Naive thymus-derived CD8-positive, alpha-beta T cell (primary cell): ENCODE results near the gene C4orf50. TPM values are rescaled to one million over a fixed set of nuclear protein-coding genes. Genes with fewer than 3 reads are reported as not detected.

Source experiments
- ATAC-seq, 2 donors: fragments of 150-1000 bp; cut with Tn5 transposase in 1 of 2; sonication (Bioruptor Pico), chemical (Tn5 transposase) in 1 of 2; 1 replicate in 1 of 2; 2 replicates in 1 of 2; pipeline ENCODE4 v1.10.0; 2021; ENCODE audit warnings: mild to moderate bottlenecking in 2 of 2, moderate library complexity in 2 of 2
- POLR2A ChIA-PET: fragments of 350-600 bp; sonication (Branson Sonifier 250); formaldehyde crosslinking; loops from one replicate; lab custom pipeline; 2021; ENCODE audit warnings: antibody characterized with exemption; lab: Charles Lee
- DNase-seq, 10 donors: peaks; one replicate each; pipeline versions ENCODE4 v3.0.0 to v3.0.0-alpha.2; 2020 to 2022
- H3K27ac Mint-ChIP-seq, 10 donors: one replicate each; pipeline ENCODE4 v1.8.0; 2020 to 2022; ENCODE audit warnings: mild to moderate bottlenecking in 10 of 10, mixed read lengths in 10 of 10, moderate library complexity in 4 of 10, inconsistent platforms in 1 of 10
- H3K27me3 Mint-ChIP-seq, 5 donors: one replicate each; pipeline ENCODE4 v1.8.0; 2021 to 2022; ENCODE audit warnings: mixed read lengths in 5 of 5
- H3K36me3 Mint-ChIP-seq, 3 donors: one replicate each; pipeline ENCODE4 v1.8.0; 2020 to 2022; ENCODE audit warnings: mixed read lengths in 3 of 3, mild to moderate bottlenecking in 2 of 3, inconsistent platforms in 1 of 3
- H3K4me1 Mint-ChIP-seq, 4 donors: one replicate each; pipeline ENCODE4 v1.8.0; 2021 to 2022; ENCODE audit warnings: mixed read lengths in 4 of 4
- H3K4me3 Mint-ChIP-seq, 10 donors: one replicate each; pipeline ENCODE4 v1.8.0; 2020 to 2022; ENCODE audit warnings: mild to moderate bottlenecking in 10 of 10, mixed read lengths in 10 of 10, moderate library complexity in 6 of 10, inconsistent platforms in 1 of 10
- H3K9me3 Mint-ChIP-seq, 9 donors: one replicate each; pipeline ENCODE4 v1.8.0; 2020 to 2022; ENCODE audit warnings: mixed read lengths in 9 of 9, mild to moderate bottlenecking in 3 of 9, inconsistent platforms in 1 of 9, moderate library complexity in 1 of 9
- polyA plus RNA-seq, 3 donors: library from polyadenylated mRNA; unstranded; fragments of 300-500 nt; fragmentation: Illumina TruSeq; gene quantifications; one replicate each; pipeline ENCODE4 v1.2.3, GENCODE V29; 2021
- total RNA-seq, 8 experiments: library from RNA in 2 of 8; stranded (reverse) in 2 of 8; gene quantifications; one replicate each; pipeline ENCODE4 v1.2.3 and lab custom pipeline; 2021 to 2026

The C4orf50 gene
- total and polyA plus RNA-seq, 5 experiments from 2014 or later = not detected

DNA sequence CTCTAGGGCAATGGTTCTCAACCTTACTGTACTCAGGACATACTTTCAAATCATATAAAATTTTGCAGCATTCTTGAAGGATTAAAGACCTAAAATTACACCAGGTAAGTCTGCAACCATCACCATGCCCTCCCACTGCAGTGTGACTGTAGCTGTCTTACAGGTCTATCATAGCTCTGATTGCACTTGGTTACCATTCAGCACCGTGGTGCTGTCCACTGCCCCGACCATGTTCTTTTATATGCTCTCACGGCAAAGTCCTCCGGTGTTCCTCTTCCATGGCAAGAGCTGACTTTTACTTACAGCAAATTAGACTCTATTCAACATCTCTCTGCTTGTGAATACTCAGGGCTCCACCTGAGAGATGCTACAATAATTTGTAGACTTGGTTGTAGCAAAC is 136.9 kb downstream of the C4orf50 start:
- no peak overlapping the region for H3K27ac Mint-ChIP-seq
- H3K9me3 Mint-ChIP-seq = peaks cover 0 to 23% (median 0%) of the 10 kb centered on the region in 9 donors
- DNase-seq = no peak

DNA sequence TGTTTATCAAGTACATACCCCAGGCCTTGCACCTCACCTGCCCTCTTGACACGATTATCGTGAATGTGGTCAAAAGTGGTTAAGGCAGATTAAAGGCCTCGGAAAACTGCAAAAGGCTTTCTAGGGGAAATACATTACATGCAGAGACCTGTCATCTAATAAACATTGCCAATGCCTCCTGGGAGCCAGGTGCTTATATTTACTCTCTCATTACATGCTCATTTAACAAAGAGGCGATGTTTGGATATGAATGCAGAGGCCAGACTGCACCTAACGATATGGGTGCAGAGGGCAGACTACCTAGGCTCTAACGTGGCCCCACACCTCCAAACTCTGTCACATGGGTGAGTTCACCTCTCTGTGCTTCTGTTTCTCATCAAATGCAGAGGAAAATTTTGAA is 139.9 kb downstream of the C4orf50 start:
- POLR2A ChIA-PET = no interaction called here
- H3K27me3 Mint-ChIP-seq = peaks cover 12 to 47% (median 22%) of the 10 kb centered on the region in 5 donors
- H3K27ac Mint-ChIP-seq = no peak overlapping the region
- H3K4me1 Mint-ChIP-seq = no peaks in the 10 kb centered on the region
- ATAC-seq = no peak
- DNase-seq = no peak
- no peak overlapping the region for H3K4me3 Mint-ChIP-seq
- peaks cover 0 to 7% (median 0%) of the 10 kb centered on the region in 3 donors for H3K36me3 Mint-ChIP-seq
- peaks cover 0 to 38% (median 0%) of the 10 kb centered on the region in 9 donors for H3K9me3 Mint-ChIP-seq

More for the DNA sequence above, 136.9 kb downstream of the C4orf50 start:
- H3K36me3 Mint-ChIP-seq = peaks cover 0 to 7% (median 0%) of the 10 kb centered on the region in 3 donors
- no peak overlapping the region for H3K4me3 Mint-ChIP-seq
- ATAC-seq = no peak
- POLR2A ChIA-PET = no interaction called here
- peaks cover 18 to 58% (median 37%) of the 10 kb centered on the region in 5 donors for H3K27me3 Mint-ChIP-seq
- peaks cover 0 to 16% (median under 1%) of the 10 kb centered on the region in 4 donors for H3K4me1 Mint-ChIP-seq

DNA sequence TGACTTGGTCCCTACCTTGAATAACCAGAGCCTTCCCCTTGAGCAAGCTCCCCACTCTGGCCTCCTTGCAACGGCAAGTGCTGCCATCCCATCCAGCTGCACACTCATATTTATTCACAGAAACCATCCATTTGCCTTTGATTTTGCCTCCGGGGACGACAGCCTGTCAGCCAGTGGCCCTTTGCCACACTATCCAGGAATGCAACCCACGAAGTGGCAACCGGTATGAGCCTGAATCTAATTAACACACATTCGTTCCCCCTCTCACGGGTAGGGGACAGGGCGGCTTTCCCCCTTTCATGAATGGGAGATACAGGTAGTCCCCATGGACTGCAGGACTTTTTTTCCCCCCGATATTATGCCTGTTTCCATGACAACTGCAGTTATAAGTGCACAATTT is 140.8 kb downstream of the C4orf50 start:
- Mint-ChIP-seq H3K36me3 (peaks cover 0 to 7% (median 0%) of the 10 kb centered on the region in 3 donors), H3K27ac (no peak overlapping the region), H3K27me3 (peaks cover 10 to 45% (median 18%) of the 10 kb centered on the region in 5 donors), H3K9me3 (peaks cover 0 to 44% (median 2%) of the 10 kb centered on the region in 9 donors), H3K4me1 (no peaks in the 10 kb centered on the region), H3K4me3 (no peak overlapping the region)
- DNase-seq (no peak), ATAC-seq (no peak)
- POLR2A ChIA-PET = no interaction called here

DNA sequence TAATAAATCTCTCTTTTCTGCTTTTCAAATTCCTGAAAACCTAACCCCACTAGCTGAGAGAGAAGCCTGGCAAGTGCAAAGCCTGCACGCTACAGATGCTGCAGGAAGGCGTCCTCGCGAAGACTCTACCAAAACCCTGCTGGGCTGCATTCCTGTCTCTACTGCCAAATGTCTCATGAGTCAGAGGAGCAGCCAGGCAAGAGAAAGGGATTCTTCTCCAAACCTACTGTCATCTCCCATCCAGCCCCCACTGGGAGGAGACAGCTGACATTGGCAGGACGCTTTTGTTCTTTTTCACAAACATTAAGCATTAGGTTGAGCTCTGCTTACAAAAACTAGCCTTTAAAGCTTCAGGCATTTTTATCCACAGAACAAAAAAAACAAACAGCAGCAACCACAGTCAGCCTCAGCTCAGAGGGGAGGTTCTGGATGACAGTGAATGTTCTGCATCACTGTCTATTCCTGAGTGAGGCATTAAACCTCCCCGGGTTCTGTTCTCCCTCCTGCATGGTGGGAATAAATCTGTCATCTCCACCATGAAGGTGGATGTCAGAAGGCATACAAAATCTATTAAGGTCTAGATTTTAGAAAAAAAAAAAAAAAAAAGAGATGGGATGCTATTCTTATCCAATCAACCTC is 143.3 kb downstream of the C4orf50 start:
- Mint-ChIP-seq H3K36me3 (peaks cover 0 to 7% (median 0%) of the 10 kb centered on the region in 3 donors), H3K27ac (no peak overlapping the region), H3K9me3 (peaks cover 0 to 34% (median 2%) of the 10 kb centered on the region in 9 donors), H3K4me3 (no peak overlapping the region), H3K4me1 (peaks cover 0 to 12% (median 4%) of the 10 kb centered on the region in 4 donors), H3K27me3 (peaks cover 14 to 58% (median 20%) of the 10 kb centered on the region in 5 donors)
- POLR2A ChIA-PET = no interaction called here
- ATAC-seq (no peak), DNase-seq (no peak)

DNA sequence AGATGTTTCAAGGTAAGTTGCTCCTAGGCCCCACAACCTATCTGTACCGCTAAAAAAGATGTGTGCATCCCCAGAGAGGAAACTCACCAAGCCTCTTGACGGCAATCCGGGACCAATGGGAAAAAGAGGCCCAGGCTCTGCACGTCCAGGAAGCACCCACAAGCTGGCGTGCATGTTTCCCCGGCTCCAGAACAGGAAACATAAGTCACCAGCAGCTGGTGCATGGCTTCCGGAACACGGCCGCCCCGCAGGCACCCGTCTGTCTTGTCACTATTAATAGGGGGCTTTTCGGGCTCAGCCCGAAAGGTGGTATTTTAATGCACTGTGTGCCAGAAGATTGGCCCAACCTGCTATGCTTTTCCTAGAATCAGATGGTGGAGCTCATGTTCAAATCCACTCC is 147.5 kb downstream of the C4orf50 start:
- DNase-seq (no peak), ATAC-seq (no peak)
- POLR2A ChIA-PET = no interaction called here
- H3K4me3 Mint-ChIP-seq = peak overlapping the region in 1 of 10 donors; percentile 40
- H3K27ac Mint-ChIP-seq = no peak overlapping the region
- no peaks in the 10 kb centered on the region for H3K36me3 Mint-ChIP-seq
- peaks cover 12 to 45% (median 17%) of the 10 kb centered on the region in 5 donors for H3K27me3 Mint-ChIP-seq
- peaks cover 14 to 26% (median 16%) of the 10 kb centered on the region in 4 donors for H3K4me1 Mint-ChIP-seq
- peaks cover 0 to 22% (median 2%) of the 10 kb centered on the region in 9 donors for H3K9me3 Mint-ChIP-seq

DNA sequence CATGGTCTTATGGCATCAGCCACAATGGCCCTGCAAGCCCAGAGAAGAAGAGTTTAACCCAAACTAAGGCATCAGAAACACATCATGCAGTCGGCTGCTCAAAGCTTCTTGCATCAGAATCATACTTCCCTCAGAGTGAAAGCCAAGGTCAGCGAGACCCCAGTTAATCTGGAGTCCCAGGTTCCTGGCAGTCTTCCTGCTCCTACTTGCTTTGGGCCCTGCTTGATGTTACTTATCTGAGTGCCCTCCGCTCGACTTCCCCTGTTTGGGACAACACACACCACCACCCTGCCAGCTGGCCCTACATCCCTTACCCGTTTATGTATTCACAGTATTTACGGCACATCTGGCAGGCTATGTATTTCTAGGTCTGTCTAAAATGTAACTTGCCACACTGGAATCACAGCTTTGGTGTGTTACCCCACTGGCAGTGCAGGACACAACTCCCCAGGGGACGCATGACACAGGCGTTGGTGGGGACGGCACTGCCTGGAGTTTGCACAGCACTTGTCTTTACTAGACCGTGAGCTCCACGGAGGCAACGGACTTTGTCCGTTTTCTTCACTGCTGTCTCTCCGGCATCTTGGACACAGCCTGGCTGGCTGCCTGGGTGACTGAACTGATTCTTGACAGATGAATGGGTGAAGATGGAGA is 148.1 kb downstream of the C4orf50 start:
- Mint-ChIP-seq H3K36me3 (no peaks in the 10 kb centered on the region), H3K27me3 (peaks cover 12 to 45% (median 17%) of the 10 kb centered on the region in 5 donors), H3K9me3 (peaks cover 0 to 22% (median 2%) of the 10 kb centered on the region in 9 donors), H3K4me3 (peak overlapping the region in 1 of 10 donors; percentile 40), H3K27ac (no peak overlapping the region), H3K4me1 (peaks cover 15 to 28% (median 18%) of the 10 kb centered on the region in 4 donors)
- POLR2A ChIA-PET = no interaction called here
- ATAC-seq (no peak), DNase-seq (no peak)

DNA sequence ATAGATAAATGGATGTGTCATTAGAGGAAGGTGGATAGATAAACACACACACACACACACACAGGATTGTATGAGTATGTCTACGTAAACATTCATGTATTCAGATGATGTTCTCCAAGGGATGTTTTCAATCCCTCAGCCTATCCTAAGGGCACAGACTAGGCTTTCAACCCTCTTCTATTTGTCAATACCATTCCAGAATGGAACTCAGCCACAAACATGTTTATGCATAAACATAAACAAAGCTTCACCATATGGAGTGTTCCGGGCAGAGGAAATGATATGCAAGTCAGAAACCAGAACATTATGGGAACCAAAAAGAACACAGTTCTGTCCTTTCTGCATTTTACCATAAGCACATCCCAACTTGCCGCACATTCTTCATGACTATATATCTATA is 150.4 kb downstream of the C4orf50 start:
- no peak for DNase-seq
- H3K4me1 Mint-ChIP-seq = peaks cover 15 to 28% (median 18%) of the 10 kb centered on the region in 4 donors
- no peak for ATAC-seq
- H3K27ac Mint-ChIP-seq = no peak overlapping the region
- H3K4me3 Mint-ChIP-seq = no peak overlapping the region
- POLR2A ChIA-PET = no interaction called here
- H3K9me3 Mint-ChIP-seq = peaks cover 0 to under 1% (median 0%) of the 10 kb centered on the region in 9 donors
- no peaks in the 10 kb centered on the region for H3K36me3 Mint-ChIP-seq
- peaks cover 4 to 25% (median 14%) of the 10 kb centered on the region in 5 donors for H3K27me3 Mint-ChIP-seq

DNA sequence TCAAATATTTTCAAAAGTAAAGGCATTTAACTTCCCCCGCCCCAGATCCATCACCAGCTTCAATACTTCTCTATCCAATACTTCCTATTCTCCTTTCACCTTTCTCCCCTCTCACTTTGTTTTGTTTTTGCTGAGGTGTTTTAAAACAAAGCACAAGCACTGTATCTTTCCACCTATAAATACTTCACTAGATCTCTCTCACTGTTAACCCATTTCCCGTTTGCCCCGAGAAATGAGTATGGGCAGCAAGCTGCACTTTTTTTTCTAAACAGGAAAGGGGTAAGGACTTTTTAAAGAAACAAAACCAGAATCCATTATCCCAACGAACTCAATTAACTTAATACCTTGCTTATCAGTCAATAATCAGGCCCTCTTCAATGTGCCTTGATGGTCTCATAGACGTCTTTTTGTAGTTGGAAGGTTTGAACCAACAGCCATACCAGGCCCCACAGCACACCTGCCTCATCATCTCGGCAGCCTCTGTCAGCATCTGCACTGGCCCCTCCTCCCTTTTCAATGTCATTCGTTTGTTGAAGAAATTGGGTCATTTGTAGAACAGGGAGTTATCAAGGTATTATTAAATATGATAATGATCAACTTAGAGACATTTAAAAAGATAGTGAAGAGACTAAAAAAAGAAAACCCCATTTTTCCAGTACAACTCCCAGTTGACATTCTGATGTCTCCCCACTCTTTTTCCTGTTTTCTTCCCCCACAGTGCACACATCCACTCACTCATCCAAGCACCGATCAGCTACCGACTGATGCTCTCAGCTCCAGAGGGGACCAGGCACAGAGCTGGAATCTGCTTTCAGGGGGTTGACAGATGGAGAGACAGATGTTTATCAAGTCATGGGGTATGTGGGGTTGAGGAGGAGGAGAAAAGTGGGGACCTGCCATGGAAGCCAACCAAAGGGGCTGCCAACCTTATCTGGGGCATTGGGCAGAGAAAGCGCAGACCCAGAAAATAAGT is 151.1 kb downstream of the C4orf50 start:
- H3K27ac Mint-ChIP-seq = no peak overlapping the region
- ATAC-seq = no peak
- H3K4me1 Mint-ChIP-seq = peaks cover 15 to 28% (median 18%) of the 10 kb centered on the region in 4 donors
- no peak for DNase-seq
- H3K9me3 Mint-ChIP-seq = peaks cover 0 to under 1% (median 0%) of the 10 kb centered on the region in 9 donors
- peaks cover 6 to 28% (median 16%) of the 10 kb centered on the region in 5 donors for H3K27me3 Mint-ChIP-seq
- POLR2A ChIA-PET = no interaction called here
- H3K4me3 Mint-ChIP-seq = peak overlapping the region in 6 of 10 donors; percentile 1 to 66 (median 24)
- no peaks in the 10 kb centered on the region for H3K36me3 Mint-ChIP-seq

DNA sequence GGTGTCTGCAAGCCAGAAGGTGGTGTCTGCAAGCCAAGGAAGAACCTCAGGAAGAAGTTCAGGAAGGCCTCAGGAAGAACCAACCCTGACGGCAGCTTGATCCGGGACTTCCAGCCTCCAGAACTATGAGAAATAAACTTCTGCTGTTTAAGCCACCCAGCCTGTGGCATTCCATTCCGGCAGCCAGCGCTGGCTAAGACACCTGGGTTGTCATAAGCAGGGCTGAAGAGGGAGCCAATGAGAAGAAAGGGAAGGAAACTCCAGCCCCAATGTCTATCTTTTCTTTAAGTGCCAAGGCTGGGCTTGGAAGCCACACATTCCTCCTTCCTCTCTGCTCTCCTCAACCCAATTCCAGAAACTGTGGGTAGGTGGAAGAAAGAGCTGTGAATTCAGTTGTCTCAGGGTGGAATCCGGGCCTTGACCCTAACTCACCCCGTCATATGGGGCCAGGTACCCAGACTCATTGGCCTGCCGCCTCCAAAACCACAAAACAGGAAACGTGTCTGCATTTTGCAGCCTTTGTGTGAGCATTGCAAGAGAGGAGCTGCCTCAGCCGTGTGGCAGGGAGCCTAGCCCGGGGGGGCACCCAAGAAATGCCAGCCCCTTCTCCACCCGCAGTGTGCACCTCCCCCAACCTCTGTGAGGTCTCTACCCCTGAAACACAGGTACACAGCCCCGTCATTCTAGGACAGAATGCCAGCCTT is 152.2 kb downstream of the C4orf50 start:
- peaks cover 15 to 26% (median 18%) of the 10 kb centered on the region in 4 donors for H3K4me1 Mint-ChIP-seq
- DNase-seq (no peak), ATAC-seq (peak in 1 of 2 donors; percentile 45)
- H3K27ac Mint-ChIP-seq = no peak overlapping the region
- H3K4me3 Mint-ChIP-seq = peak overlapping the region in 3 of 10 donors; percentile 10 to 42 (median 36)
- POLR2A ChIA-PET = no interaction called here
- peaks cover 9 to 29% (median 16%) of the 10 kb centered on the region in 5 donors for H3K27me3 Mint-ChIP-seq
- H3K9me3 Mint-ChIP-seq = peaks cover 0 to 3% (median 0%) of the 10 kb centered on the region in 9 donors
- no peaks in the 10 kb centered on the region for H3K36me3 Mint-ChIP-seq

DNA sequence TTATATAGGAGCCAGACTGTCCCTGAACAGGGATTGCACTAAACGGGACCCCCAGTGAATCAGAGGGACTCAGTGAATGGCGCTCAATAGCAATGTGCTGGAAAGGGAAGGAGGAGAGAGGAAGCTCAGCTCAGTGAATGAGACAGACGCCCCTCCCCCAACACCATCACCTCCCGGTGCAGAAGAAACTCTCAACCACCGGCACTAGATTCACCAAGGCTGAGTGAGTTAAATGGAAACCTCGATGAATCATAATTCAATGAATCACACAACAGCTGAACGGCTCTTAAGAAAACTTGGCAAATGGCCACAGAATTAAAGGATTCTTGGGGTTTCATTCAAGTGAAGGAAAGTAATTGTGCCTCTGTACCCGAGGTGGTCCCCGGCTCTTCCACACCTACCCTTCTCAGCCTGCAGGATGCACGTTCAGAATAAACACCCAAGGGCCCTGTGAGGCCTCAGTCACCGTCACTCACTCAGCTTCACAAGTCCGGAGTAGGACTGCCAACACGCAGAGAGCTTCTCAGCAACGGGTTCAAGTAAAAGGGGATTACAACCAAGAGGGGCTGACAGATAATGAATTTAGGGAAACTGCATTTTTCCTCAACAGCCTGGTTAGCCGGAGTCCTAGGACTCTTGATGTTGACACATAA is 154.6 kb downstream of the C4orf50 start:
- DNase-seq = no peak
- no peak overlapping the region for H3K4me3 Mint-ChIP-seq
- no peak overlapping the region for H3K27ac Mint-ChIP-seq
- peaks cover 10 to 19% (median 16%) of the 10 kb centered on the region in 4 donors for H3K4me1 Mint-ChIP-seq
- peaks cover 0 to 23% (median 9%) of the 10 kb centered on the region in 5 donors for H3K27me3 Mint-ChIP-seq
- POLR2A ChIA-PET = no interaction called here
- no peak for ATAC-seq
- H3K36me3 Mint-ChIP-seq = no peaks in the 10 kb centered on the region
- H3K9me3 Mint-ChIP-seq = peaks cover 0 to 3% (median 0%) of the 10 kb centered on the region in 9 donors

DNA sequence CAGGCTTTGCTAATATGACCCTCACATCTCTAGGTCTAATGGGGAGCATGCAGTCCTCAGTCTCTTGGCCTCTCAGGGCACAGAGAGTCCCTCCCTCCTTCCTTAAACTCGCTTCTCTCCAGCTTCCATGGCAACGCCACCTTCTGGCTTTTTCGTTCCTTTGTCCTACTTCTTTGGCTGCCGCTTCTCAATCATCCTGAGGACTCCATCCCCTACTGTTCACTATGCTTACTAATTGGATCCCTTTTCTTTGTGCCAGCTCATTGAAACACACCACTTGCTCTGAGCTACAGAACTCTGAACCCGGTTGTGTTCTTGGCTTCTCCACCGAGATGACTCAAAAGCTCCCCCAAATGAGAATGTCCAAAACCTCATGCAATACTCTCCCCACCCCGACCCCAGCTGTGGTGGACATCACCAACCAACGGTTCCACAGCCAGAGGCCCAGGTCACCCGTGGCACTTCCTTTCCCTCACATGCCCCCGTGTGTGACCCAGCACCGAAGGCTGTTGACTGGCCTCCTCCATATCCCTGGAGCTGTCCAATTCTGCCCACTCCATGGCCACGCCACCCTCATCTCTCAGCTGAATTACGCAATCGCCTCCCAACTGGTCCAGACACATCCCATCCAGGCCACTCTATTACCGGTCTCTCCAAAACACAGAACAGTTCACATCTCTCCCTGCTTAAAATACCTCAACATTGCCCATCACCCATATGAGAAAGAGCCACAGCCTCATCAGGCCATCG is 160.0 kb downstream of the C4orf50 start:
- Mint-ChIP-seq H3K36me3 (no peaks in the 10 kb centered on the region), H3K27ac (no peak overlapping the region), H3K27me3 (peaks cover 0 to 10% (median 5%) of the 10 kb centered on the region in 5 donors), H3K4me3 (no peak overlapping the region), H3K9me3 (peaks cover 0 to 3% (median 0%) of the 10 kb centered on the region in 9 donors), H3K4me1 (no peaks in the 10 kb centered on the region)
- POLR2A ChIA-PET = no interaction called here
- ATAC-seq (no peak), DNase-seq (no peak)
